HG02763 (cell line): ENCODE results near the gene C22orf31.
"Not testable (repeated sequence)": the region's sequence is repeated elsewhere in the genome, so short reads cannot be mapped to it uniquely, and the experiment has no call there.

Experiments used
- ATAC-seq: cut with Tn5 transposase; IDR thresholded peaks from one replicate; pipeline ENCODE4 v1.9.1; 2021; ENCODE audit warnings: mild to moderate bottlenecking, moderate library complexity; ENCODE audit not compliant: unreplicated experiment

The C22orf31 gene

DNA sequence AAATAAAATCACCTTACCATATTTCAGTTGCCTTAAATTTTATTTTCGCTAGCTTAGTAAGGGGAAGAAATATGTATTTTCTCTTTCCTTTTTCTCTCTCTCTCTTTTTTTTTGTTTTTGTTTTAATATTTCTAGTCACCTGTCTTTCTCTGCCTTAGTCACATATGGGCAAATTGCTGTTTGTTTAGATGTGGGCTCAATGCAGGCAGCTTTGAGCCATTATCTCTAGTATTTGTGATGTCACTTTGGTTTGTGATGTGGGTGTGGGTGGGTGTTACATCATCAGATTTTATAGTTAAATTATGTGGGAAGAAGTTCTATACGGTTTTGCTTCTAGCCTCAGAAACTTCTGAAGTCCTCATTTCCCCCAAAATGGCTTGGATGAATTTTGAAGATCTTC, at the start of gene C22orf31:
Gene C22orf31, minus strand, starts transcription at position 59 of the 400 bp plus-strand sequence. Its CDS starts 39 bp downstream, at position 20.
- ATAC-seq, result no peak

DNA sequence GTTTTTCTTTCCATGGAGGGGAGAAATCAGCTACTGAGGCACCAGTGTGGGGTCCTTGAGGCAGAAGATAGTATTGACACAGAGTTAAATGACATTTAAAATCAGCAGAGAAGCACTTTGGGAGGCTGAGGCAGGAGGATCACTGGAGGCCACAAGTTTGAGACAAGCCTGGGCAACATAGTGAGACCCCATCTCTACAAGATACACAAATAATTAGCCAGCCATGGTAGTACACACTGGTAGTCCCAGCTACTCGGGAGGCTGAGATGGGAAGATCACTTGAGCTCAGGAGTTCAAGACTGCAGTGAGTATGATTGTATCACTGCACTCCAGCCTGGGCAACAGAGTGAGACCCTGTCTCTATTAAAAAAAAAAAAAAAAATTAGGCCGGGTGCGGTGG, 49.3 kb upstream of the C22orf31 start:
- ATAC-seq, result no peak

GRCh38 chr22:29109822-29110221, 48.2 kb upstream of the C22orf31 start:
- no peak for ATAC-seq

GRCh38 chr22:29108137-29108536, 46.5 kb upstream of the C22orf31 start:
- no peak for ATAC-seq

DNA sequence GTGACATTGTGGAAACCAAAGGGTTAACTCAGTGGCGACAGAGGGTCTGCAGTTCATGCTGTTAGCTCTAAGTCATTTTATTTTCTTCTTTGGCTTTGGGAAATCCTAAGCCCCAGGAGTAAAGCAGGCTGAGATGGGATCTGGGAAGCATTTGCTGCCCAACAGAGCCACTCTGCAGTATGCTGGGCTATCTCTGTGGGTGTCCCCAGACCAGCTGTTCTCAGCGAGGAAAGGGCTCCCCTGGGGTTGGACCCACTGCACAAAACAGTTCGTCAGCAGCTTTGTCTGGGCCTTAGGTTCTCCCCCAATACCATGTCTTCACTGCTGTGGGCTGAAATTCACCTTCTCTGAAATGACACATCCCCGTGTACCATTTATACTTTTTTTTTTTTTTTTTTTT, 45.2 kb upstream of the C22orf31 start:
- ATAC-seq, result no peak

DNA sequence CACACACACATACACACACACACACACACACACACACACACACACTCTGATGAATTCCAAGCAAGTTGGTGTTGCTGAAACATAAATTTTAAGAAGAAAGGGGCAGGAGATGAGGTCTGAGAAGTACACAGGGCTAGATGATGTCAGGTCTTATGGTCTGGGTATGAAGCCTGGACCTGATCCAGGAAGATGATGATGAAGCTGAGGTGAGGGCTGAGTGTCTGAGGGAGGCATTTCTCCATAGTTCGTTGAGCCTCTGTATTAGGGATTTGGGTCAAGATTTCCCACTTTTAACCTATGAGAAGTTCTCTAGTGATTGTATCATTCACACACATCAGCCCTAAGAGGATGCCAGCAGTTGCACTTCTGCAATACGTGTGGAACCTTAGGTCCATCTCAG, 43.8 kb upstream of the C22orf31 start:
- no peak for ATAC-seq

- no peak for ATAC-seq
These were observed 41.5 kb upstream of the C22orf31 start for GRCh38 chr22:29103121-29103520.

- ATAC-seq, result no peak
These were observed 40.7 kb upstream of the C22orf31 start for GRCh38 chr22:29102300-29102699.

GRCh38 chr22:29098296-29098695, 36.7 kb upstream of the C22orf31 start:
- ATAC-seq, result no peak

- no peak for ATAC-seq
These were observed 35.4 kb upstream of the C22orf31 start for GRCh38 chr22:29096736-29097669.

- no peak for ATAC-seq
These were observed 33.8 kb upstream of the C22orf31 start for GRCh38 chr22:29095459-29095858.

DNA sequence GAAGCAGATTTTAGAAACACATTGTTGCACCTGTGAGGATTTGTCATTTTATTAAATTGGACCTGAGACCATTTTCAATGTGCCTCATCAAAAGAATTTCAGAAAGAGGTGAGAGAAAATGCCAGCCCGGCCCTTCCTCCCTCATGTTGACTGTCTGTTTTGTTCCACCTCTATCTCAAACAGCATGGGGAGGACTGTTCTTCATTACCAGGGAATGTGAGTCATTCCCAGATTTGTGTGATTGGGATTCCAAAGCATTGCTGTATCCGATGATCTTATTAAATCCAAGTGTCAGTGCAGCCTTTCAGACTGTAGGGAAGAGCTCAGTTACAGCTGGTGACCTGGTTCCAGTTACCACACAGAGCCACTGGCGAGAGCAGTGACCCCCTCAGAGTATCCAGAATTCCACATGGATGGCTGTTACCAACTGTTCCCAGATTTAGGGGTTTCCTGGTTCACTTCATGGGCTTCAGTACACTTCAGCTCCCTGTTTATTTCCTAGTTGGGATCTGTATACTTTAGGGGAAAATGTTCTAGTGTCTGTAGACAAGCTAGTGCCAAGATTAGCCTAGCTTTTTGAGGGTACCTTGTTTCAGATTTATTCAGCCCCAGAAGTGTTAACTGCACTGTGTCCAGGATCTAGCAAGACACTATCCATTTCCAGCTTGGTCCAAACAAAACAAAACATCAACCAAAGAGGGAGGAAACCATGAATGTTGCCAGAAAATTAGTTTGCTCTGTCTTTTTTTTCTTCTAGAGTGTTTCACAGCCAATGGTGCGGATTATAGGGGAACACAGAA, 32.1 kb upstream of the C22orf31 start:
- no peak for ATAC-seq

DNA sequence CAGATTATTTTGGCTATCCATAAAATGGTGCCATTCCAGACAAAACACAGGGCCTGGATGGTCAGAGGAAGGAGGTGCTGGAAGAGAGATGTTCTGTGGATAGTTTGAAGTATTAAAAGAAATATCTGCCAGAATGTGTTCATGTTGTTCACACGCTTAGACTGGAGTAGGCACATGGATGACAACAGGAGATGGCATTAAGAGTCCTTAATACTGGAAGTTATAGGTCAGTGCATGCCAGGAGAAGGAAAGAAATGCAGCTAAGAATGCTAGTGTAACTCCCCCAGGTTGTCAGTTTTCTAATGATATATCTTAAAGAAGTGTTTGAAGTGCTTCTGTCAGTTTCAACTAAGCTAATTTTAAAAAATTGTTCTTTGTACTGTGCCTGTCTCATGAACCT, 31.4 kb upstream of the C22orf31 start:
- ATAC-seq, result no peak

DNA sequence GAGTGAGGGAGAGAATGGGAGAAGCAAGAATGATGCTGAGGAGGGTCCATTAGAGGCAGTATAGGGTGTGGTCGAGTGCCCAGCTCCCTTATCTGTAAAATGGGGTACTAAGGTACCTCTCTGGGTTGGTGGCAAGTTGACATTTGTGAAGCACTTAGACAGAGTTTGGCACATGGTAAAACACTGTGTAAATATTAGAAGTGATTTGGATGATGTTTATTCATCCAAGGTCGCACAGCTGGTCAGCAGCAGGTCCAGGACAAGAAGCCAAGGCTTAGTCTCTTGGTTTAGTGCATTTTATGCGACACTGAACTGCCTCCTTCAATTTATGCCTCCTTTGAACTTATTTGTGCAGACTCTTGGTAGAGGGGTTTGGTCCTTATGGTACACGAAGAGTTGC, 30.6 kb upstream of the C22orf31 start:
- ATAC-seq, result no peak

DNA sequence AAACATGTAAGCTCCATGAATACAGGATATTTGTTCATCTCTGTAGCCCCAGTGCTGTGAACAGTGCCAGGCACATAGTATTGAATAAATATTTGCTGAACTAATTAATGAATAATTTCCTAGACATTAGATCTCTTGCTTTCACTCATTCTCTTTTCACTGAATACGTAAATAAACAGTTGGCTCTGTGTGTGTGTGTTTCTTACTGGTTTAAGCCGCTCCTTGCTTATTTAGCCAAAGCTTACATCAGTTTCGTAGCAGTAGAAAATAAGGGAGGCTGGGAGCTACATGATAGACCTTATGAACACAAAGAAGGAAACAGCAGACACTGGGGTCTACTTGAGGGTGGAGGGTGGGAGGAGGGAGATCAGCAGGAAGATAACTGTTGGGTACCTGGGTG, 28.4 kb upstream of the C22orf31 start:
- no peak for ATAC-seq

- no peak for ATAC-seq
These were observed 27.9 kb upstream of the C22orf31 start for GRCh38 chr22:29089507-29089906.

DNA sequence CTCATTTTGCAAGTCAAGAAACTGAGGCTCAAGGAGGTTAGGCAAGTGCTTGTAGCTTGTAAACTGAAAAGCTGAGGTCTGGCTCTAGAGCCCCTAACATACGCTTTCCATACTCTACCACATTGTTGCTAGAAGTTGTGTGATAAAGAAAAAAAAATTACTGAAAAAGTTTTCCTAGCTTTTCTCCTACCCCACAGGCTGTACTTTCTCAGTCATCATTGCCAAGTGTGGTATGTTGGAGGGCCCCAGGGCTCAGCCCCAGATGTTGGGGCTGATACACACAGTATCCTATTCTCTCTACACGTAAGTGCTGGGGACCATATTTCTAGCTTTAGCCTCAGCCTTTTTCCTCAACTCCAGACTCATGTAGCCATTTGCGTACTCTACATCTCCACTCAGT, 27.2 kb upstream of the C22orf31 start:
- no peak for ATAC-seq

GRCh38 chr22:29087012-29087411, 25.4 kb upstream of the C22orf31 start:
- ATAC-seq, result no peak

DNA sequence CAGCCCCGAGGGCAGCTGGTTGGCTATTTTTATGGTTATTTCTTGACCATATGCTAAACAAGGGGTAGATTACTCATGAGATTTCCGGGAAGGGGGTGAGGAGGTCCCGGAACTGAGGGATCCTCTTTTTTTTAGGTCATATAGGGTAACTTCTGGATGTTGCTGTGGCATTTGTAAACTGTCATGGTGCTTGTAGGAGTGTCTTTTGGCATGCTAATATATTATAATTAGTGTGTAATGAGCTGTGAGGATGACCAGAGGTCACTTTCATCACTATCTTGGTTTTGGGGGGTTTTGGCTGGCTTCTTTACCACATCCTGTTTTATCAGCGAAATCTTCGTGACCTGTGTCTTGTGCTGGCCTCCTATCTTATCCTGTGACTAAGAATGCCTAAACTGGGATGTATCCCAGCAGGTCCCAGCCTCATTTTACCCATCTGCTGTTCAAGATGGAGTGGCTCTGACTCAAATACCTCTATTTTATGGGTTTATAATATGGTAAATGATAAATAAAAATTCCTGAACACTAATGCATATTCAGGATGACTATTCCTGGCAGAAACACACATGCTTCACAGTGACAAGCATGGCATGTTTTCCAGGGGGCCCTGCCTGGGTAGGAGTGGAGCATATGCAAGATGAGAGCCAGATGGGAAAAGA, 22.4 kb upstream of the C22orf31 start:
- no peak for ATAC-seq

- ATAC-seq, result not testable (repeated sequence)
These were observed 21.9 kb upstream of the C22orf31 start for GRCh38 chr22:29083576-29083932.

DNA sequence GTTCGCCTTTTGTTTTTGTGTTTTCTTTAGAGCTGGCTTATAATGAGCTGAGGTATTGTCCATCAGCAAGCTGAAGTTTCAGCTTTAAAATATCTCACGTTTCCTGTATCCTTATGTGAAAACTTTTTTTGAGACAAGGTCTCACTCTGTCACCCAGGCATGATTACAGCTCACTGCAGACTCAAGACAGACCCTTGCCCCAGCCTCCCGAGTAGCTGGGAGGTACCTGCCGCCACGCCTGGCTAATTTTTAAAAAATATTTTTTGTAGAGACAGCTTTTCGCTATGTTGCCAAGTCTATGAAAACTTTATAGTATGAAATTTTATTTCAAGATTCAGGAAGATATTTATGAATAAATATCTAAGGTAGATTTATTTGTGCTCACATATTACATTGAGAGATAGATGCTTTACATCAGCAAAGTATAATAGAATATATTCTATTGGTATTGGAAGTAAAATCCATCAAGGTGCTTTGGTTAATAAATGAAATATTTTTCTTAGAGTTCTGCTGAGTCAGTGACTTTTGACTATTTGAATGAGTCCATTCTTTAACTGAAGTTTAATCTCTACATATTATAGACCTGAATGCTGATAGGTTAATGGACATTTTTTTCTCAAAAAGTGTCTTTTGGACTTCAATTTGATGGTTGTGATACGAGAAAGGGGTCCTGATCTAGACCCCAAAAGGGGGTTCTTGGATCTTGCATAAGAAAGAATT, 21.4 kb upstream of the C22orf31 start:
- ATAC-seq, result no peak
